Measurements from ENCODE around the gene CD74. TPM values are rescaled to one million over a fixed set of nuclear protein-coding genes. Genes with fewer than 3 reads are reported as not detected.

CD74 gene
- total and polyA plus RNA-seq, 2 of the 8 experiments (the other 6 are each of a cell fraction or from before 2014, with no cell fraction given) = 45.9 to 61.0 TPM

- peak; percentile 52 for TF ChIP-seq CHD7 (IDR thresholded peaks at IDR 0.05; ENCODE audit: insufficient replicate concordance, low read length)
- no peak for TF ChIP-seq ZNF274 (IDR thresholded peaks at IDR 0.05; ENCODE audit: borderline replicate concordance, extremely low read depth, low read length)
- no peak for TF ChIP-seq NANOG (IDR thresholded peaks at IDR 0.05; ENCODE audit: insufficient read depth, low read depth, low read length, poor library complexity, severe bottlenecking)
- TF ChIP-seq POLR2A (IDR thresholded peaks at IDR 0.05; ENCODE audit: control extremely low read depth in 1 of 2, low read depth in 2 of 2, low read length in 2 of 2) = peak in 1 of 2 experiments; percentile 65; a peak in 1 of 3 replicates
- TF ChIP-seq, protein P1, sequence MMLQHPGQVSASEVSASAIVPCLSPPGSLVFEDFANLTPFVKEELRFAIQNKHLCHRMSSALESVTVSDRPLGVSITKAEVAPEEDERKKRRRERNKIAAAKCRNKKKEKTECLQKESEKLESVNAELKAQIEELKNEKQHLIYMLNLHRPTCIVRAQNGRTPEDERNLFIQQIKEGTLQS (IDR thresholded peaks at IDR 0.05; ENCODE audit: insufficient read depth, low read depth, low read length) = no peak
- no peak for TF ChIP-seq HDAC6 (IDR thresholded peaks at IDR 0.05; ENCODE audit: low read depth, low read length)
- no peak for TF ChIP-seq RFX5 (IDR thresholded peaks at IDR 0.05; ENCODE audit: borderline replicate concordance, low read depth, low read length)
These were observed 30.7 kb upstream of the CD74 start (continued) for GRCh38 chr5:150443242-150444075.
